ENCODE measurements around the gene ZBED1. TPM values are rescaled to one million over a fixed set of nuclear protein-coding genes. Genes with fewer than 3 reads are reported as not detected.

The ZBED1 gene
- total and polyA plus RNA-seq, 10 donors: 11.3 to 65.7 (median 41.9) TPM

- no peak overlapping the region for H3K27ac ChIP-seq
- no peaks in the 10 kb centered on the region for H3K27me3 ChIP-seq (replicated peaks in 1 of 7)
- intact Hi-C loops (cut with DNase I; ENCODE audit: low total_unique reads): no loop called here
- no peak for DNase-seq
- no peaks in the 10 kb centered on the region for H3K4me1 ChIP-seq
- TF ChIP-seq POLR2A (IDR thresholded peaks at IDR 0.05) (no peak), POLR2AphosphoS5 (IDR thresholded peaks at IDR 0.05) (no peak)
- WGBS, 5 donors: 61 to 82% (median 74%) methylated on average over 8 of the region's 8 CpGs
- peaks cover 0 to 13% (median 0%) of the 10 kb centered on the region in 8 donors for H3K9me3 ChIP-seq
- H3K36me3 ChIP-seq: no peaks in the 10 kb centered on the region
- no peak overlapping the region for H3K4me3 ChIP-seq
Measured at GRCh38 chrX:2541603-2542002, 40.8 kb upstream of the ZBED1 start.

GRCh38 chrX:2540426-2540947 is 39.7 kb upstream of the ZBED1 start:
- no peak for TF ChIP-seq CTCF (IDR thresholded peaks at IDR 0.05 in 8 of 11, conservative IDR thresholded peaks at IDR 0.05 in 3 of 11)
- no peak for TF ChIP-seq POLR2A (IDR thresholded peaks at IDR 0.05)
- no peak for TF ChIP-seq POLR2AphosphoS5 (IDR thresholded peaks at IDR 0.05)
- no peaks in the 10 kb centered on the region for H3K27me3 ChIP-seq (replicated peaks in 1 of 7)
- no peaks in the 10 kb centered on the region for H3K4me1 ChIP-seq
- no peak overlapping the region for H3K4me3 ChIP-seq
- H3K27ac ChIP-seq: no peak overlapping the region
- intact Hi-C loops (cut with DNase I; ENCODE audit: low total_unique reads): no loop called here
- H3K36me3 ChIP-seq: no peaks in the 10 kb centered on the region
- H3K9me3 ChIP-seq: peaks cover 0 to 2% (median 0%) of the 10 kb centered on the region in 8 donors
- WGBS, 5 donors: 92 to 97% (median 95%) methylated on average over 12 of the region's 12 CpGs; no CpG with 5 or more reads in 1 of the 5 donors
- no peak for DNase-seq

- Histone ChIP-seq H3K4me1 (no peaks in the 10 kb centered on the region), H3K27ac (no peak overlapping the region), H3K36me3 (no peaks in the 10 kb centered on the region), H3K4me3 (no peak overlapping the region), H3K9me3 (peaks cover 0 to 2% (median 0%) of the 10 kb centered on the region in 8 donors), H3K27me3 (replicated peaks in 1 of 7) (no peaks in the 10 kb centered on the region)
- DNase-seq: no peak
- TF ChIP-seq POLR2A (IDR thresholded peaks at IDR 0.05): no peak
- TF ChIP-seq CTCF (IDR thresholded peaks at IDR 0.05 in 8 of 11, conservative IDR thresholded peaks at IDR 0.05 in 3 of 11): no peak
- no peak for TF ChIP-seq POLR2AphosphoS5 (IDR thresholded peaks at IDR 0.05)
- intact Hi-C loops (cut with DNase I; ENCODE audit: low total_unique reads): no loop called here
- WGBS, 5 donors: 51 to 89% (median 81%) methylated on average over 3 of the region's 3 CpGs
Measured at GRCh38 chrX:2539586-2539985, 38.8 kb upstream of the ZBED1 start.

- Histone ChIP-seq H3K4me3 (no peak overlapping the region), H3K4me1 (no peaks in the 10 kb centered on the region), H3K27ac (no peak overlapping the region), H3K36me3 (no peaks in the 10 kb centered on the region), H3K27me3 (replicated peaks in 1 of 7) (no peaks in the 10 kb centered on the region), H3K9me3 (peaks cover 0 to 2% (median 0%) of the 10 kb centered on the region in 8 donors)
- DNase-seq: no peak
- intact Hi-C loops (cut with DNase I; ENCODE audit: low total_unique reads): no loop called here
- WGBS, 5 donors: 76 to 90% (median 84%) methylated on average over 15 of the region's 15 CpGs
- no peak for TF ChIP-seq POLR2AphosphoS5 (IDR thresholded peaks at IDR 0.05)
- TF ChIP-seq POLR2A (IDR thresholded peaks at IDR 0.05): no peak
- TF ChIP-seq CTCF (IDR thresholded peaks at IDR 0.05 in 8 of 11, conservative IDR thresholded peaks at IDR 0.05 in 3 of 11): no peak
Measured at GRCh38 chrX:2538031-2538757, 37.4 kb upstream of the ZBED1 start.
